NOMO-1 treated with dmso at 0.1 percent for 144 hours (cell line): Measurements from ENCODE around the gene ZNF98.

Experiments used
- DNase-seq: peaks from one replicate; lab custom pipeline; 2025; ENCODE audit not compliant: unreplicated experiment; lab: John Stamatoyannopoulos, UW

Gene ZNF98

DNA sequence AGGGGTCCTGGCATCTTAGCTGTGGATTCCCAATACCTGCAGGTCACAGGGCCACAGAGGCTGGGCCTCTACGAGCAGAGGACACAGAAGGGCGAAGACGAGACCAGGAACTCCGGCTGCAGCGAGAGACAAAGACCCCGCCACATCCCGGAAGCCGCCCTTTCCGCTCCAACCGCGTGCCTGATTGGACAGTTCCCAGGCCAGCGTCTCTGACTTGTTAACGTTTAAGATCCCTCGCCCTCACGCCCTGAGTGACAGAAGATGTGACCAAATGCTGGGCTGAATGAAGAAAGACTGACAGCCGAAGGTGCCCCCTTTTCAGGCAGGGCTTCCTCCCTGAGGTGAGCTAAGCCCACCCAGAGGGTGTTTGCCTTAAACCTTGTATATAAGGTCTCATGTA, at the start of gene ZNF98:
Gene ZNF98 (minus strand): TSS at position 136 of the 400 bp plus-strand sequence. CDS start 122 bp downstream, at position 14.
- no peak for DNase-seq

DNA sequence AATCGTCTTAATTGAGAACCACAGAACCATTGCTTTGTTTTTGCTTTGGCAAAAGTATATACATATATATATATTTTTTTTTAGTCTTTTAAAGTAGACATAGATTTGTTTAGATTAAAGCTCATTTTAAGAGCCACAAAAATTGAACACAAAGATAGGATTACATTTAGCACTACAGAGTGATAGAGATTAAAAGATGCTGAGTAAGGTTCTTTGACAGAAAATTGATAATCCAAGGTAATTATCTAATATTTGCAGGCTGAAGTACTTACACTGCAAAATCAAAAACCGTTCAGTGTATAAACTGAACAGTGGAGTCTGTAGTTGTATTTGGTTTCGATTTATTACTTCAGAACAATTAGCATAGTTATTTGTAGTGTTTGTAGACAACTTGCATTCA, 24.5 kb upstream of the ZNF98 start:
- DNase-seq, result no peak

DNA sequence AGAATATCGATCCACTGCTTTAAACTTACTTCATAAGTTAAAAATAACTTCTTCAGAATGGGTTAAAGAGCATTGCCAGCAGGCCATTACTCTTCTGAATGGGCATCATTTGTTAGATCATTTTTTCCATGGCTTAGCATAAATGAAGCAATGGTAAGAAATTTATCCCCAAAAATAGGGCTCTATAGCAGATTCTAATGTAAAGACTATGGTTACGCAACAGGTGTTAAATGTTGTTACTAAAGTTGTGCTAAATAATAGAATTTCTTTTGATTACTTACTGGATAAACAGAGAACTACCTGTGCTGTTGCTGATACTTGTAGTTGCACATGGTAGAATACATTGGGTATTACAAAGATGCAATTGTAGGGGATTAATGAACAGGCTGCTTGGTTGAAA, 15.9 kb upstream of the ZNF98 start:
- no peak for DNase-seq

DNA sequence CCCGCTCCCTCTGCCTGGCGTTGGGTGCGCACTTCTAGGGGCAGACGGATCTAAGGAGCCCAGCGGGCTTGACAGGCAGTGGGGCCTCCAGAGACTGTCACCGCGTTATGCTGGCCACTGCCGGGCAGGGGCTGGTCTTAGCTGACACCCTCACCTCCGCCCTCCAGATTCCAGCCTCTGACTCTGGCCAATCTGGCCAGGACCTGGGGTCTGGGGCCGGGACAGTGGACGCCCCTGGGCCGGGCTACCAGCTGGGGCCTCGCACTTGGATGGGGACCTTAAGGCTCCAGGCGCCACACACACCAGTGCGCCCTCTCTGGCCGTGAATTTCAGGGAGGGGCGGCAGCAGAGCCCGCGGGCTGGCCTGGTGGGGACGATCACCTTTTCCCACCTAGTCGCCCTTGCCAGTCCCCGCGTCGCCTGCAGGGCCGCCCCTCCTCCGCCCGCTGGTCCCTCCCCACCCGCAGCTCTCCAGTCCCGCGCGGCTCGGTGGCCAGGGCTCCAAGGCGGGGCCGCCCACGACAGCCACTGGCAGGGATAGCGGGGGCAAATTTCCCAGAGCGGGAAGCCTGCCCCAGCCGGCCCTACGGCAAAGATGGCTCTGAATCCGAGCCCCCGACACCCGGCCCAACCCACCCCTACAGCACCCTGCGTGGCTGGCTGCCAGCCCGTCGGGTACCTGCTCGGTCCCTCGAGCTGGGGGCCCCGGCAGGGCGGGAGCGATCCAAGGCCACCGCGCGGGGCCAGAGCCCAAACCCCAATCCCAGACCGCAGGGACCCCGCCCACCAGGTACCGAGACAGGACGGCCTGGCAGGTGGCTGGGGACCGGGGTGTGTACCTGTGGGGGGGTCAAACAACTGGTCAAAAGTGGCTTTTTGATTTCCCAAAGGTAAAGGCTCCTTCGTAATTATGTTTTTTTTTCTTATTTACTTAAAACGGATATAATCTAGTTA, 6.1 kb upstream of the ZNF98 start:
- no peak for DNase-seq

DNA sequence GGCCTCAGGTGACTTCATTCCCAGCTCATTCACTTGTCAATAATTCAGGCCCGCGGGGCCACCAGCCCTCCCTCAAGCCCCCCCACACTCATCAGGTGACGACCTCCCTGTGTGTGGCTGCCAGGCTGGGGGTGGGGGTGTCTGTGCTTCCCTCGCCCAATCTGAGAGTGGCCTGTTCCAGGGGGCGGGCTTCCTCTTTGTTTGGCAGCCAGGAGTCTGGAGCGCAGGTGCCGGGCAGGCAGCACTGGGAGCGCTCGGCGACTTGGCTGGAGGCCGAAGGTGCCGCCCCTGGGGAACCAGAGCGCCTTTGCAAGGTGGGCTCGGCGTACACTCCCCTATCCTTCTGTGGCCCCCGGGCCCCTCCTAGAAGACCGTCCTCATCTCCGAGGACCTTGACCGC, 5.4 kb upstream of the ZNF98 start:
- DNase-seq, result no peak

GRCh38 chr19:22426901-22427300, 4.8 kb upstream of the ZNF98 start:
- DNase-seq, result no peak

DNA sequence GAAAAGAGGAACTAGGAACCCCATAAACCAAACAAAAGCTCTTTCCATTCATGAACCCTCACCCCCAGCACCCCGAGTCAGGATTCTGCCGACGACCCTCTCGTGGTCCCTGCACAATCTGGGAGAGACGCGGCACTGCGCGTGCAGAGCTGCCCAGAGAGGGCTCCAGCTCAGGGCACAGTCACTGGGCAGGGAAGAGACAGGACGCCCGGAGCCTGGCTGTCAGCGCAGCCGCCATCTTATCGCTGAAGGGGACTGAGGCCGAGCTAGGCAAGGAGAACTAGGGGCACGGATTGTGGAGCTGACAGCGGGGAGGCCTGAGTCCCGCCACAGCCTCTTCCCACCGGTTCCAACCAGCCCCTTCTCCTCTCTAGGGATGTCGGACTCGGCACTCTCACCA, 349 bp downstream of the ZNF98 start:
- DNase-seq, result no peak

GRCh38 chr19:22354665-22355064, 67.5 kb downstream of the ZNF98 start:
- DNase-seq, result no peak
